NCI-H1105 (cell line): ENCODE measurements around the gene PIK3C3.
A peak's percentile ranks its signal among the peaks of the same experiment; 100 is the strongest.
"Not testable (repeated sequence)": the region's sequence is repeated elsewhere in the genome, so short reads cannot be mapped to it uniquely, and the experiment has no call there.

Experiments used
- DNase-seq: peaks from one replicate; lab custom pipeline; 2025; lab: John Stamatoyannopoulos, UW

PIK3C3 gene

GRCh38 chr18:41965634-41966255 is 10.7 kb downstream of the PIK3C3 start:
- no peak for DNase-seq

- no peak for DNase-seq
These were observed 11.9 kb downstream of the PIK3C3 start for GRCh38 chr18:41966943-41967342.

GRCh38 chr18:41967680-41968079 is 12.6 kb downstream of the PIK3C3 start:
- DNase-seq: no peak

- no peak for DNase-seq
These were observed 14.8 kb downstream of the PIK3C3 start for GRCh38 chr18:41969881-41970280.

- no peak for DNase-seq
These were observed 17.3 kb downstream of the PIK3C3 start for GRCh38 chr18:41972067-41972925.

- DNase-seq: no peak
These were observed 18.9 kb downstream of the PIK3C3 start for GRCh38 chr18:41973983-41974382.

GRCh38 chr18:41974796-41975201 is 19.8 kb downstream of the PIK3C3 start:
- DNase-seq: no peak

- no peak for DNase-seq
These were observed 20.2 kb downstream of the PIK3C3 start for GRCh38 chr18:41975284-41975683.

GRCh38 chr18:41977233-41977632 is 22.2 kb downstream of the PIK3C3 start:
- no peak for DNase-seq

GRCh38 chr18:41982942-41983660 is 28.1 kb downstream of the PIK3C3 start:
- DNase-seq: no peak

GRCh38 chr18:41985914-41986313 is 30.9 kb downstream of the PIK3C3 start:
- no peak for DNase-seq

GRCh38 chr18:41989508-41989907 is 34.5 kb downstream of the PIK3C3 start:
- peak; percentile 59 for DNase-seq

- DNase-seq: no peak
These were observed 37.0 kb downstream of the PIK3C3 start for GRCh38 chr18:41992066-41992465.

GRCh38 chr18:41992703-41993102 is 37.7 kb downstream of the PIK3C3 start:
- no peak for DNase-seq

- DNase-seq: no peak
These were observed 38.1 kb downstream of the PIK3C3 start for GRCh38 chr18:41993151-41993550.

- no peak for DNase-seq
These were observed 41.0 kb downstream of the PIK3C3 start for GRCh38 chr18:41996020-41996419.

GRCh38 chr18:41999751-42000150 is 44.7 kb downstream of the PIK3C3 start:
- no peak for DNase-seq

GRCh38 chr18:42001801-42002200 is 46.8 kb downstream of the PIK3C3 start:
- DNase-seq: no peak

- DNase-seq: no peak
These were observed 49.6 kb downstream of the PIK3C3 start for GRCh38 chr18:42004653-42005052.

- no peak for DNase-seq
These were observed 50.7 kb downstream of the PIK3C3 start for GRCh38 chr18:42005782-42006181.

GRCh38 chr18:42009457-42009856 is 54.4 kb downstream of the PIK3C3 start:
- DNase-seq: not testable (repeated sequence)

GRCh38 chr18:42011053-42011452 is 56.0 kb downstream of the PIK3C3 start:
- DNase-seq: no peak

GRCh38 chr18:42018831-42019230 is 63.8 kb downstream of the PIK3C3 start:
- no peak for DNase-seq
